AG04450 (cell line): ENCODE data around the gene PINLYP. TPM values are rescaled to one million over a fixed set of nuclear protein-coding genes. Genes with fewer than 3 reads are reported as not detected.

ENCODE experiments used
- CTCF ChIA-PET: fragments of 300-600, 350-600 bp; formaldehyde crosslinking; extraction: SDS; loops from one replicate; lab custom pipeline; 2022; ENCODE audit warnings: antibody characterized with exemption, inconsistent platforms; lab: Charles Lee
- POLR2A ChIA-PET: fragments of 350-600 bp; formaldehyde crosslinking; extraction: SDS; loops from one replicate; lab custom pipeline; 2021; ENCODE audit warnings: antibody characterized with exemption, inconsistent platforms; lab: Yijun Ruan, JAX
- DNase-seq: peaks from one replicate; pipeline ENCODE4 v3.0.0-alpha.2; 2011; ENCODE audit warnings: low read depth, low spot score
- H3K27ac ChIP-seq: one replicate; pipeline ENCODE4 v1.5.1; 2012; ENCODE audit warnings: low read depth, low read length, control low read depth
- H3K27me3 ChIP-seq: one replicate; pipeline ENCODE4 v1.6.0; 2012; ENCODE audit warnings: low read length; ENCODE audit not compliant: control insufficient read depth, insufficient read depth
- H3K4me3 ChIP-seq: 2 replicates; pipeline ENCODE4 v1.5.1; 2011; ENCODE audit warnings: mild to moderate bottlenecking, low read depth, low read length, control low read depth
- H3K9me3 ChIP-seq: 2 replicates; pipeline ENCODE4 v1.5.1; 2012; ENCODE audit warnings: low read length; ENCODE audit not compliant: control insufficient read depth, insufficient read depth
- CTCF ChIP-seq: IDR thresholded peaks from 2 replicates; pipeline ENCODE4 v1.5.1; 2011; ENCODE audit warnings: low read depth, low read length, control low read depth, inconsistent platforms
- polyA plus RNA-seq: library from polyadenylated mRNA; depleted of rRNA; stranded (reverse); fragments of >200 nt; gene quantifications from 2 replicates; pipeline ENCODE4 v1.2.3, GENCODE V29; 2011

PINLYP gene
- polyA plus RNA-seq, 1 experiment: 1.8 TPM

GRCh38 chr19:43554317-43554895 lies 21.2 kb upstream of the PINLYP start:
- no peak for DNase-seq
- Histone ChIP-seq H3K4me3 (no peak overlapping the region), H3K9me3 (no peaks in the 10 kb centered on the region), H3K27me3 (no peaks in the 10 kb centered on the region), H3K27ac (no peak overlapping the region)
- POLR2A ChIA-PET: interaction anchor here (0.7 to 1.3 kb wide), 3 partner anchors 21 to 42 kb away, joined by 3 to 4 read pairs (median 3); partner anchors contain the start of genes IRGQ and ZNF575
- TF ChIP-seq CTCF: no peak
- CTCF ChIA-PET: interaction anchor here (0.7 to 4.3 kb wide), 29 partner anchors 9 to 267 kb away, joined by 3 to 58 read pairs (median 6); partner anchors contain the start of genes IRGQ, PINLYP, XRCC1 and ZNF575

- H3K27me3 ChIP-seq: no peaks in the 10 kb centered on the region
- ChIA-PET CTCF (interaction anchor here (0.7 to 4.3 kb wide), 33 partner anchors 9 to 266 kb away, joined by 3 to 58 read pairs (median 6); partner anchors contain the start of genes IRGQ, PINLYP, XRCC1 and ZNF575), POLR2A (interaction anchor here (0.7 to 1.3 kb wide), 4 partner anchors 20 to 41 kb away, joined by 3 to 4 read pairs (median 3); partner anchors contain the start of genes IRGQ and ZNF575)
- DNase-seq: no peak
- no peaks in the 10 kb centered on the region for H3K9me3 ChIP-seq
- peak; percentile 89 for TF ChIP-seq CTCF
- H3K4me3 ChIP-seq: no peak overlapping the region
- H3K27ac ChIP-seq: no peak overlapping the region
Measured at GRCh38 chr19:43555185-43555770, 20.3 kb upstream of the PINLYP start.

- Histone ChIP-seq H3K27ac (no peak overlapping the region), H3K27me3 (no peaks in the 10 kb centered on the region), H3K9me3 (no peaks in the 10 kb centered on the region; the same call in 1 of the 2 replicates), H3K4me3 (no peak overlapping the region)
- ChIA-PET CTCF (no interaction called here), POLR2A (interaction anchor here (0.7 kb wide), 1 partner anchor 27 kb away, joined by 4 read pairs; no protein-coding TSS in a partner anchor)
- DNase-seq: no peak
- TF ChIP-seq CTCF: no peak
Measured at GRCh38 chr19:43560687-43561086, 14.9 kb upstream of the PINLYP start.

- ChIA-PET POLR2A (interaction anchor here (0.7 kb wide), 1 partner anchor 28 kb away, joined by 4 read pairs; no protein-coding TSS in a partner anchor), CTCF (no interaction called here)
- Histone ChIP-seq H3K9me3 (no peaks in the 10 kb centered on the region; the same call in 1 of the 2 replicates), H3K27ac (no peak overlapping the region), H3K27me3 (no peaks in the 10 kb centered on the region), H3K4me3 (no peak overlapping the region)
- DNase-seq: no peak
- no peak for TF ChIP-seq CTCF
Measured at GRCh38 chr19:43561139-43561970, 14.2 kb upstream of the PINLYP start.
